ENCODE measurements around the gene RSRC1.
"Not testable (repeated sequence)": the region's sequence is repeated elsewhere in the genome, so short reads cannot be mapped to it uniquely, and the experiment has no call there.

Gene RSRC1

GRCh38 chr3:158110658-158111018, 749 bp downstream of the RSRC1 start:
- Histone ChIP-seq H3K4me3 (ENCODE audit: low read length) (peak overlapping the region; percentile 87), H3K4me1 (ENCODE audit: control insufficient read depth, low read depth, low read length) (peaks cover 11% of the 10 kb centered on the region), H3K27me3 (ENCODE audit: control insufficient read depth, insufficient read depth, low read length) (peaks cover 41% of the 10 kb centered on the region), H3K27ac (ENCODE audit: low read length) (no peak overlapping the region), H3K36me3 (ENCODE audit: control insufficient read depth, low read depth, low read length) (no peaks in the 10 kb centered on the region), H3K9me3 (ENCODE audit: control insufficient read depth, low read depth, low read length) (no peaks in the 10 kb centered on the region), H3K9ac (ENCODE audit: low read length) (peak overlapping the region; percentile 61)

- Histone ChIP-seq H3K4me3 (ENCODE audit: low read length) (no peak overlapping the region), H3K4me1 (ENCODE audit: control insufficient read depth, low read depth, low read length) (peaks cover 11% of the 10 kb centered on the region), H3K27ac (ENCODE audit: low read length) (no peak overlapping the region), H3K36me3 (ENCODE audit: control insufficient read depth, low read depth, low read length) (no peaks in the 10 kb centered on the region), H3K9ac (ENCODE audit: low read length) (no peak overlapping the region), H3K27me3 (ENCODE audit: control insufficient read depth, insufficient read depth, low read length) (peaks cover 29% of the 10 kb centered on the region), H3K9me3 (ENCODE audit: control insufficient read depth, low read depth, low read length) (no peaks in the 10 kb centered on the region)
Measured at GRCh38 chr3:158111861-158112260, 2.0 kb downstream of the RSRC1 start.

- not testable (repeated sequence) for H3K4me1 ChIP-seq (ENCODE audit: control insufficient read depth, low read depth, low read length); H3K36me3 ChIP-seq (ENCODE audit: control insufficient read depth, low read depth, low read length); H3K9ac ChIP-seq (ENCODE audit: low read length); H3K4me3 ChIP-seq (ENCODE audit: low read length); H3K27ac ChIP-seq (ENCODE audit: low read length); H3K9me3 ChIP-seq (ENCODE audit: control insufficient read depth, low read depth, low read length)
- H3K27me3 ChIP-seq (ENCODE audit: control insufficient read depth, insufficient read depth, low read length): peaks cover 11% of the 10 kb centered on the region
Measured at GRCh38 chr3:158113595-158113994, 3.7 kb downstream of the RSRC1 start.

- no peaks in the 10 kb centered on the region for H3K4me1 ChIP-seq (ENCODE audit: control insufficient read depth, low read depth, low read length)
- H3K27ac ChIP-seq (ENCODE audit: low read length): no peak overlapping the region
- no peak overlapping the region for H3K4me3 ChIP-seq (ENCODE audit: low read length)
- no peaks in the 10 kb centered on the region for H3K27me3 ChIP-seq (ENCODE audit: control insufficient read depth, insufficient read depth, low read length)
- no peak overlapping the region for H3K9ac ChIP-seq (ENCODE audit: low read length)
- no peaks in the 10 kb centered on the region for H3K36me3 ChIP-seq (ENCODE audit: control insufficient read depth, low read depth, low read length)
- no peaks in the 10 kb centered on the region for H3K9me3 ChIP-seq (ENCODE audit: control insufficient read depth, low read depth, low read length)
Measured at GRCh38 chr3:158120330-158120729, 10.4 kb downstream of the RSRC1 start.

GRCh38 chr3:158121295-158121694, 11.4 kb downstream of the RSRC1 start:
- Histone ChIP-seq H3K9ac (ENCODE audit: low read length) (no peak overlapping the region), H3K27me3 (ENCODE audit: control insufficient read depth, insufficient read depth, low read length) (no peaks in the 10 kb centered on the region), H3K9me3 (ENCODE audit: control insufficient read depth, low read depth, low read length) (no peaks in the 10 kb centered on the region), H3K27ac (ENCODE audit: low read length) (no peak overlapping the region), H3K4me3 (ENCODE audit: low read length) (no peak overlapping the region), H3K36me3 (ENCODE audit: control insufficient read depth, low read depth, low read length) (no peaks in the 10 kb centered on the region), H3K4me1 (ENCODE audit: control insufficient read depth, low read depth, low read length) (no peaks in the 10 kb centered on the region)

- H3K9me3 ChIP-seq (ENCODE audit: control insufficient read depth, low read depth, low read length); H3K27me3 ChIP-seq (ENCODE audit: control insufficient read depth, insufficient read depth, low read length); H3K27ac ChIP-seq (ENCODE audit: low read length); H3K4me3 ChIP-seq (ENCODE audit: low read length); H3K9ac ChIP-seq (ENCODE audit: low read length); H3K36me3 ChIP-seq (ENCODE audit: control insufficient read depth, low read depth, low read length); H3K4me1 ChIP-seq (ENCODE audit: control insufficient read depth, low read depth, low read length): not testable (repeated sequence)
Measured at GRCh38 chr3:158122721-158123120, 12.8 kb downstream of the RSRC1 start.

GRCh38 chr3:158127250-158128219, 17.6 kb downstream of the RSRC1 start:
- no peak overlapping the region for H3K4me3 ChIP-seq (ENCODE audit: low read length)
- H3K27ac ChIP-seq (ENCODE audit: low read length): no peak overlapping the region
- H3K9ac ChIP-seq (ENCODE audit: low read length): no peak overlapping the region
- no peaks in the 10 kb centered on the region for H3K4me1 ChIP-seq (ENCODE audit: control insufficient read depth, low read depth, low read length)
- H3K36me3 ChIP-seq (ENCODE audit: control insufficient read depth, low read depth, low read length): peaks cover 2% of the 10 kb centered on the region
- no peaks in the 10 kb centered on the region for H3K27me3 ChIP-seq (ENCODE audit: control insufficient read depth, insufficient read depth, low read length)
- H3K9me3 ChIP-seq (ENCODE audit: control insufficient read depth, low read depth, low read length): no peaks in the 10 kb centered on the region

GRCh38 chr3:158128755-158129154, 18.9 kb downstream of the RSRC1 start:
- Histone ChIP-seq H3K27ac (ENCODE audit: low read length) (no peak overlapping the region), H3K9me3 (ENCODE audit: control insufficient read depth, low read depth, low read length) (no peaks in the 10 kb centered on the region), H3K9ac (ENCODE audit: low read length) (no peak overlapping the region), H3K27me3 (ENCODE audit: control insufficient read depth, insufficient read depth, low read length) (no peaks in the 10 kb centered on the region), H3K4me3 (ENCODE audit: low read length) (no peak overlapping the region), H3K36me3 (ENCODE audit: control insufficient read depth, low read depth, low read length) (peaks cover 2% of the 10 kb centered on the region), H3K4me1 (ENCODE audit: control insufficient read depth, low read depth, low read length) (no peaks in the 10 kb centered on the region)

- Histone ChIP-seq H3K4me3 (ENCODE audit: low read length) (no peak overlapping the region), H3K9me3 (ENCODE audit: control insufficient read depth, low read depth, low read length) (no peaks in the 10 kb centered on the region), H3K27ac (ENCODE audit: low read length) (no peak overlapping the region), H3K27me3 (ENCODE audit: control insufficient read depth, insufficient read depth, low read length) (no peaks in the 10 kb centered on the region), H3K36me3 (ENCODE audit: control insufficient read depth, low read depth, low read length) (peaks cover 2% of the 10 kb centered on the region), H3K4me1 (ENCODE audit: control insufficient read depth, low read depth, low read length) (no peaks in the 10 kb centered on the region), H3K9ac (ENCODE audit: low read length) (no peak overlapping the region)
Measured at GRCh38 chr3:158134363-158134762, 24.5 kb downstream of the RSRC1 start.

GRCh38 chr3:158140396-158140795, 30.5 kb downstream of the RSRC1 start:
- Histone ChIP-seq H3K36me3 (ENCODE audit: control insufficient read depth, low read depth, low read length) (no peaks in the 10 kb centered on the region), H3K27ac (ENCODE audit: low read length) (no peak overlapping the region), H3K4me3 (ENCODE audit: low read length) (no peak overlapping the region), H3K9ac (ENCODE audit: low read length) (no peak overlapping the region), H3K27me3 (ENCODE audit: control insufficient read depth, insufficient read depth, low read length) (no peaks in the 10 kb centered on the region), H3K9me3 (ENCODE audit: control insufficient read depth, low read depth, low read length) (no peaks in the 10 kb centered on the region), H3K4me1 (ENCODE audit: control insufficient read depth, low read depth, low read length) (no peaks in the 10 kb centered on the region)

GRCh38 chr3:158148218-158148617, 38.3 kb downstream of the RSRC1 start:
- Histone ChIP-seq H3K9ac (ENCODE audit: low read length) (no peak overlapping the region), H3K27me3 (ENCODE audit: control insufficient read depth, insufficient read depth, low read length) (no peaks in the 10 kb centered on the region), H3K27ac (ENCODE audit: low read length) (no peak overlapping the region), H3K4me3 (ENCODE audit: low read length) (no peak overlapping the region), H3K36me3 (ENCODE audit: control insufficient read depth, low read depth, low read length) (no peaks in the 10 kb centered on the region), H3K9me3 (ENCODE audit: control insufficient read depth, low read depth, low read length) (no peaks in the 10 kb centered on the region), H3K4me1 (ENCODE audit: control insufficient read depth, low read depth, low read length) (no peaks in the 10 kb centered on the region)

- H3K36me3 ChIP-seq (ENCODE audit: control insufficient read depth, low read depth, low read length): no peaks in the 10 kb centered on the region
- H3K27me3 ChIP-seq (ENCODE audit: control insufficient read depth, insufficient read depth, low read length): no peaks in the 10 kb centered on the region
- no peaks in the 10 kb centered on the region for H3K4me1 ChIP-seq (ENCODE audit: control insufficient read depth, low read depth, low read length)
- H3K9ac ChIP-seq (ENCODE audit: low read length): no peak overlapping the region
- H3K4me3 ChIP-seq (ENCODE audit: low read length): no peak overlapping the region
- H3K27ac ChIP-seq (ENCODE audit: low read length): no peak overlapping the region
- no peaks in the 10 kb centered on the region for H3K9me3 ChIP-seq (ENCODE audit: control insufficient read depth, low read depth, low read length)
Measured at GRCh38 chr3:158152186-158152585, 42.3 kb downstream of the RSRC1 start.
